Measurements from ENCODE around the gene CELF4.

The CELF4 gene

DNA sequence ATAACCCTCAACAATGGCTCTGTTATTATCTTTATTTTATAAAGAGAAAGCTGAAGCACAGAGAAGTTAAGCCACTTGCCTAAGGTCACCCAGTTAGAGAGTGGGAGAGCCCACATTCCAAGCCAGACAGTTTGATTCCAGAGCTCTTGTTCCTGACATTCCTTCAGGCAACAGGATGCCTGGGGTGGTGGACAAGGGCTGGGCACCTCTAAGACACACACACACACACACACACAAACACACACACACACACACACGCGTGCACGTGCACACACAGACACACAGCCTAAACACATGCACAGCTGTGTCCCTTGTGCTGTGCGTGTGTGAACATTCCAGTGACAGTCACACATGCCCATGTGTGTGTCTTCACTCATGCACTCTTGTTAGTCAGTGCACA lies 26.4 kb downstream of the CELF4 start:
- Histone ChIP-seq H3K27ac (ENCODE audit: insufficient read depth, low read depth, low read length, poor library complexity, severe bottlenecking) (no peak overlapping the region), H3K4me1 (ENCODE audit: control insufficient read depth, insufficient read depth, low read length) (peaks cover 19% of the 10 kb centered on the region), H3K36me3 (ENCODE audit: control insufficient read depth, insufficient read depth, low read length) (no peaks in the 10 kb centered on the region), H3K9me3 (ENCODE audit: control insufficient read depth, low read length) (no peaks in the 10 kb centered on the region), H3K27me3 (ENCODE audit: control insufficient read depth, insufficient read depth, low read length, poor library complexity, severe bottlenecking) (peaks cover 39% of the 10 kb centered on the region), H3K4me3 (ENCODE audit: insufficient read depth, low read depth, low read length) (no peak overlapping the region)
- WGBS, 2 experiments, result 89 to 90% methylated on average over 4 of the region's 4 CpGs

DNA sequence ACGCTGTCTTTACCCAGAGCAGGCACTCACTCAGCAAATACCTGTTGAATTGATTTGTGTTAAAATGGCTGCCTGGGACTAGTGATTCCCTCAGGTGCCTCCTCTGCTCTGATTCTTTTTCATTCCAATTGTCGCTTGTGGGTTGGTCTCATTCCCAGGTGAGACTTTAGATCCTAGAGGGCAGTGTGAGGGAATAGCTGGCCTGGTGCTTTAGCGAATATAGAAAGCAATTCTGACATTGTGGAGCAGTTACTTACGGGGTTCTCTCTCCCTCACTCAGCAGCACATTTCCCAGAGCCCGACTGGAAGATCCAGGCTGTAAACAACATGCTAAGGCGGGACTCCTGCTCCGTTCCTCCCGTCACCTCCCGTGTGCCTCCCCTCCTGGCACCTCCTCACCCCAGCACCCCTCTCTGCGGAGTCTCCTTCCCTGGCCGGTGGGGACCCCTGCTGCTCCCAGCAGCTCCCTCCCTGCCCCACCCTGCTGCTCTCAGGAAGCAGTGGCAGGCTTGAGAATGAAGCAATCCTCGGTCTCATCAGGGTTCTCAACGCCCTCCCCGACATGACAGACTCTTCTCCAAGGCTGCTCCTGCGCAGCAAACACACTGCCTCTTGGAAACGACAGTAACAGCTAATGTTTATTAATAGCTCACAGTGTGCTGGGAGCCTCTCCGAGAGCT lies 26.9 kb downstream of the CELF4 start:
- WGBS, 2 experiments, result 36 to 38% methylated on average over 17 of the region's 17 CpGs
- Histone ChIP-seq H3K36me3 (ENCODE audit: control insufficient read depth, insufficient read depth, low read length) (no peaks in the 10 kb centered on the region), H3K27me3 (ENCODE audit: control insufficient read depth, insufficient read depth, low read length, poor library complexity, severe bottlenecking) (peaks cover 39% of the 10 kb centered on the region), H3K9me3 (ENCODE audit: control insufficient read depth, low read length) (no peaks in the 10 kb centered on the region), H3K4me1 (ENCODE audit: control insufficient read depth, insufficient read depth, low read length) (peaks cover 13% of the 10 kb centered on the region), H3K27ac (ENCODE audit: insufficient read depth, low read depth, low read length, poor library complexity, severe bottlenecking) (no peak overlapping the region), H3K4me3 (ENCODE audit: insufficient read depth, low read depth, low read length) (no peak overlapping the region)

DNA sequence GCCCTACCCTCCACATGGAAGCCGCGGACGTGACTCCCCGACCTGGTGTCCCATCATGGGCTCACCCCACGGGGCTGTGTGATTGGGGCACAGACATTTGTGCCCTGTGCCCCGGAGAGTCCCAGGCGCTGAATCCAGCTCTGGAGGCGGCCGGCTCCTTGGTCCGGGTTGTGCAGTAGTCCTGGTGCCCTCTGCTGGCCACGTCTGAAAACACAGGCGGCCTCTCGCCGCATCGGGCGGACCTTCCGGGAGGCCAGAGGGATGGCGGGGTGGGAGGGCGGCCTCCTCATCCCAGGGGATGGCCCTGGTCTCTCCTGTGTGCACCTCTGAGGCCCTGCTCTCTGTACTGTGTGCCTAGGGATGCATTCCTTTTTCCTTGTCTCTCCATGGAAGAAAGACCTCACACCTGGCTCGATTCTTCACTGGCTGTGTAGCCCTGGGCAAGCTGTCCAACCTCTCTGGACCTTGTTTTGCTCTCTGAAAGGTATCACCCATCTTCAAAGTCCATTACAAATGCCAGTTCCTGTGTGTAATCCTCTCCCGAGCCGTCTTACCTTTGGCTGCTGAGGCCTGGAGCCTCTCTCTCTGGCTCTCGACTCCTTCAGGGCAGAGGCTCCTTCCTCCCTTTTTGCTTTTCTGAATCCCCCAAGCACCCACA lies 27.6 kb downstream of the CELF4 start:
- peaks cover 12% of the 10 kb centered on the region for H3K4me1 ChIP-seq (ENCODE audit: control insufficient read depth, insufficient read depth, low read length)
- H3K27me3 ChIP-seq (ENCODE audit: control insufficient read depth, insufficient read depth, low read length, poor library complexity, severe bottlenecking), result peaks cover 39% of the 10 kb centered on the region
- H3K36me3 ChIP-seq (ENCODE audit: control insufficient read depth, insufficient read depth, low read length), result no peaks in the 10 kb centered on the region
- no peaks in the 10 kb centered on the region for H3K9me3 ChIP-seq (ENCODE audit: control insufficient read depth, low read length)
- WGBS, 2 experiments, result 14 to 16% methylated on average over 23 of the region's 23 CpGs
- H3K4me3 ChIP-seq (ENCODE audit: insufficient read depth, low read depth, low read length), result no peak overlapping the region
- no peak overlapping the region for H3K27ac ChIP-seq (ENCODE audit: insufficient read depth, low read depth, low read length, poor library complexity, severe bottlenecking)

DNA sequence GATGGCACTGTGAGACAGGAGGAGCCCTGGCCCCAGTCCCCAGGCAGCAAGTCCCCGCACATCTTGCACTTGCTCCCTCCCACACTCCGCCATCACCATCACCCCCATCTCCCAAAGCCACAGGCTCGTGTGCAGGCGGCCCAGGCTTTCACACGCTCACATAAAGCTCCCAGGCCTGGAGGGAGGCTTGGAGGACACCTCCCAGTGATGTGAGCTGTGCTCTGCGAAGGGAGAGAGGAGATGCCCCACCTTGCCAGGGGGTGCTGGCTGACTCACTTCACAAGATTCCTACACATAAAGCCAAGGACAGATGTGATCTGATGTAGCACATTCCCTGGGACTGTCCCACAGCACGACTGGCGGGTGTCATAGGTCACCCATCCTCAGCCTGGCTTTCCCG lies 28.9 kb downstream of the CELF4 start:
- peaks cover 39% of the 10 kb centered on the region for H3K27me3 ChIP-seq (ENCODE audit: control insufficient read depth, insufficient read depth, low read length, poor library complexity, severe bottlenecking)
- WGBS, 2 experiments, result 87 to 90% methylated on average over 9 of the region's 9 CpGs
- H3K27ac ChIP-seq (ENCODE audit: insufficient read depth, low read depth, low read length, poor library complexity, severe bottlenecking), result no peak overlapping the region
- no peaks in the 10 kb centered on the region for H3K36me3 ChIP-seq (ENCODE audit: control insufficient read depth, insufficient read depth, low read length)
- no peak overlapping the region for H3K4me3 ChIP-seq (ENCODE audit: insufficient read depth, low read depth, low read length)
- no peaks in the 10 kb centered on the region for H3K9me3 ChIP-seq (ENCODE audit: control insufficient read depth, low read length)
- peaks cover 12% of the 10 kb centered on the region for H3K4me1 ChIP-seq (ENCODE audit: control insufficient read depth, insufficient read depth, low read length)

DNA sequence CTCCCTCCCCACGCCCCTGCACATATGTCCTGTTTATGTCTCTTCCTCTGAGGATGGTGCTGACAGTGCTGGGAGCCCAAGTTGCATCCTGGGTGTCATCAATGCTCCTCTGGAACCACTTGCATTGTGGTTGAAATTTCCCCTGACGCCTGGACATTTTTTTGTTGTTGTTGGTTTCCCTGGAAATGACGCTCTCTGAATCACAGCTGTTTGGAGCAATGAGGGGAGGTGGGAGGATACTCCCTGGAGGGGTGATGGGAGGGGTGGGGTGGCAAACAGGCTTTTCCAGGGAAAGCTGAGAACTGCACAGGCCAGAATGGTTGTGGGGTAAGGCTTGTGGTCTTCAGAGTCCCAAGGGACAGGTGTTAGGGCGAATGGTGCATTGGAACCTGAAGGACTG lies 29.6 kb downstream of the CELF4 start:
- no peaks in the 10 kb centered on the region for H3K9me3 ChIP-seq (ENCODE audit: control insufficient read depth, low read length)
- H3K27me3 ChIP-seq (ENCODE audit: control insufficient read depth, insufficient read depth, low read length, poor library complexity, severe bottlenecking), result peaks cover 39% of the 10 kb centered on the region
- WGBS, 2 experiments, result 92 to 93% methylated on average over 4 of the region's 4 CpGs
- H3K4me3 ChIP-seq (ENCODE audit: insufficient read depth, low read depth, low read length), result no peak overlapping the region
- no peaks in the 10 kb centered on the region for H3K36me3 ChIP-seq (ENCODE audit: control insufficient read depth, insufficient read depth, low read length)
- H3K4me1 ChIP-seq (ENCODE audit: control insufficient read depth, insufficient read depth, low read length), result peaks cover 12% of the 10 kb centered on the region
- no peak overlapping the region for H3K27ac ChIP-seq (ENCODE audit: insufficient read depth, low read depth, low read length, poor library complexity, severe bottlenecking)

DNA sequence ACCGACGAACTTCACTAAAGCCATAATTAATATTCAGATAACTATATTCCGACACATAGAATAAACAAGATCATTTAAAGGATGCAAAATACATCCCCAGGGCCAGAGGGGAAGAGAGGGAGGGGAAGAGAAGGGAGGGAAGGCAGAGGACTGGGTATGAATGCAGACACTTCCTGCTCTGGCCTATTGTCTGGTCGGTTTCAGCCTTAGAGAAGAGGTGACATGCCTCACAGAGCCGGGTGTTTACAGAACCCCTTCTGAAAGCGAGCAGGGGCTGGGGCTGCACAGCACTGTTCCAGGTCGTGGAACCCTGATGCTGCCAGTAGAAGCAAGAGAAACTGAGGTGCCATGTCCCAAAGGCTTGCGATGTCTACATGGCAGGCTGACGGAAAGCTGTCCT lies 31.0 kb downstream of the CELF4 start:
- no peak overlapping the region for H3K27ac ChIP-seq (ENCODE audit: insufficient read depth, low read depth, low read length, poor library complexity, severe bottlenecking)
- peaks cover 12% of the 10 kb centered on the region for H3K4me1 ChIP-seq (ENCODE audit: control insufficient read depth, insufficient read depth, low read length)
- H3K36me3 ChIP-seq (ENCODE audit: control insufficient read depth, insufficient read depth, low read length), result no peaks in the 10 kb centered on the region
- H3K27me3 ChIP-seq (ENCODE audit: control insufficient read depth, insufficient read depth, low read length, poor library complexity, severe bottlenecking), result peaks cover 31% of the 10 kb centered on the region
- no peaks in the 10 kb centered on the region for H3K9me3 ChIP-seq (ENCODE audit: control insufficient read depth, low read length)
- 69 to 75% methylated on average over 6 to 9 of the region's 9 CpGs for WGBS, 2 experiments
- H3K4me3 ChIP-seq (ENCODE audit: insufficient read depth, low read depth, low read length), result no peak overlapping the region

DNA sequence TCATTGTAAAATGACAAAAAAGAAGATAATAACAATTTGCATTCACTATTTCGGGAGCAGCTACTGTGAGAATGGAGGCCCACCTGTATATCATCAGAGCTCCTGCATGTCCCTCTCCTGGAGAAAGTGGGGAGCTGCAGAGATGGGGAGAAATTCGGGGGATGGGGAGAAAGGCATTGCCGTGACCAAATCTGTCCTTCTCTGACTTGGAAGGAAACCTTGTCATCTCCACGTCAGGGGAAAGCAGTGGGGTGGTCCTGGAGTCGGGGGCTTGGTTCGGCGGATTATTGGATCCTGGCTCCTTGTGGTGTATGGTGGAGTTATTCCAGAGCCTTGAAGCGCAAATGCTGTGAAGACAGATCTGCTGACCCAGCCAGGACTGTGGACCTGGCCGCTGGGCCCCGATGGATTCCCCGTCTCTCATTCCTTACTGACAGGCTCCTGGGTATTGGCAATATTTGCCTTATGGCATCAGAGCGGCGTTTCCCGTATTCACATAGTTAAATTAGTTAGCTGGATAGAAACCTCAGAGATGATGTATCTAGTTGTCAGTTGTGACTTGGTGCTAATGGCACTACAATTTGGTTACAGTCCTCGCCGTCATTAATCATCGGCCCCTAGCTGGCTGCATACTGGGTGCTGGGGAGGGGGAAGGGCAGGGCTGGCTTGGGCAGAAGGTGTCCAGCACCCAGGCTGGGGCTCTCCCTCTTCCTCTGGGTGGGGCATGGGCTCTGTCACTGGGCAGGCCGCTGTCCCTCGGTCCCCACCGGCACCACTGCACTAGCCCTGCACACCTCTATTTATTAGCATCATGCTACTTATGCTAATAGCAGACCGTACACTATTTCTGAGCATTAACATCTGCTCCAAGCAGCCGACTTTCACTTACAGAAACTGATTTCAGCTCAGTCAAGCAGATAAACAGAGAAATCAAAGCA lies 31.7 kb downstream of the CELF4 start:
- no peaks in the 10 kb centered on the region for H3K36me3 ChIP-seq (ENCODE audit: control insufficient read depth, insufficient read depth, low read length)
- no peaks in the 10 kb centered on the region for H3K9me3 ChIP-seq (ENCODE audit: control insufficient read depth, low read length)
- H3K4me1 ChIP-seq (ENCODE audit: control insufficient read depth, insufficient read depth, low read length), result peaks cover 9% of the 10 kb centered on the region
- H3K4me3 ChIP-seq (ENCODE audit: insufficient read depth, low read depth, low read length), result no peak overlapping the region
- WGBS, 2 experiments, result 90 to 92% methylated on average over 21 to 22 of the region's 22 CpGs
- H3K27ac ChIP-seq (ENCODE audit: insufficient read depth, low read depth, low read length, poor library complexity, severe bottlenecking), result no peak overlapping the region
- peaks cover 26% of the 10 kb centered on the region for H3K27me3 ChIP-seq (ENCODE audit: control insufficient read depth, insufficient read depth, low read length, poor library complexity, severe bottlenecking)

DNA sequence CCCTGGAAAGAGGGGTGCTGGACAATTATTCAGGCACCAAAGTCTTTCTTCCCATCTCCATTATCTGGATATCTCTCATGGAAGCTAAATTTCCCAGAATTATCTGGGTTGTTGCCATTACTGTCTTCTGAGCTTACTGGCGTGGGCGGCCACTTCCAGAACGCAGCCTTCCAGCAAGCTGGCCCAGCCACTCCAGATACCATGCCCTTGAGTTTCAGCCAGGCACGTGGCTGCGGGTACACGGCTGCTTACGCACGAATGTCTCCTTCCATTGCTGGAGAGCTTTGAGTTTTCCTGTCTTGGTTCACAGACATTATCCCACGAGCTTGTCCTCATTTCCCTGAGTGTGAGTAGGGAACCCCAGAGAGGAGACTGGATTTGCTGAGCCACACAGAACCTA lies 32.7 kb downstream of the CELF4 start:
- no peaks in the 10 kb centered on the region for H3K36me3 ChIP-seq (ENCODE audit: control insufficient read depth, insufficient read depth, low read length)
- no peaks in the 10 kb centered on the region for H3K4me1 ChIP-seq (ENCODE audit: control insufficient read depth, insufficient read depth, low read length)
- 93 to 95% methylated on average over 9 of the region's 9 CpGs for WGBS, 2 experiments
- peaks cover 16% of the 10 kb centered on the region for H3K27me3 ChIP-seq (ENCODE audit: control insufficient read depth, insufficient read depth, low read length, poor library complexity, severe bottlenecking)
- H3K4me3 ChIP-seq (ENCODE audit: insufficient read depth, low read depth, low read length), result no peak overlapping the region
- H3K27ac ChIP-seq (ENCODE audit: insufficient read depth, low read depth, low read length, poor library complexity, severe bottlenecking), result no peak overlapping the region
- no peaks in the 10 kb centered on the region for H3K9me3 ChIP-seq (ENCODE audit: control insufficient read depth, low read length)

DNA sequence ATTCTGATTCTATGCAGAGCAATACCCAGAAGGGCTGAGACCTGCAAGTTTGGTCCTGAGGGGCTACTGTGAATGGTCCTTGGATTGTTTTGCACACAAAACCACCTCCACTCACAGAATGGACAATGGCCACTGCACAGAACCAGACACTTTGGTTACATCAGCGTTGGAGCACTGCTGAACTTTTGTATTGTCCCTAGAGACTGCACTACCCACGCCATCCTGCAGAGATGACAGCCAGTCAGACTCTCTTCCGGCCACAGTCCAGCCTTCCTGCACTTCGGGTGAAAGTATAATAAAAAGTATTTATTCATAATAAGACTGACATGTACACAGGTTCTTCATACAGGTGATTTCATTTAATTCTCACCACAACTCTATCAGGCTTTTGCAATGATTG lies 35.7 kb downstream of the CELF4 start:
- Histone ChIP-seq H3K27me3 (ENCODE audit: control insufficient read depth, insufficient read depth, low read length, poor library complexity, severe bottlenecking) (peaks cover 12% of the 10 kb centered on the region), H3K36me3 (ENCODE audit: control insufficient read depth, insufficient read depth, low read length) (no peaks in the 10 kb centered on the region), H3K4me1 (ENCODE audit: control insufficient read depth, insufficient read depth, low read length) (peaks cover 11% of the 10 kb centered on the region), H3K9me3 (ENCODE audit: control insufficient read depth, low read length) (no peaks in the 10 kb centered on the region), H3K4me3 (ENCODE audit: insufficient read depth, low read depth, low read length) (no peak overlapping the region), H3K27ac (ENCODE audit: insufficient read depth, low read depth, low read length, poor library complexity, severe bottlenecking) (no peak overlapping the region)
- WGBS, 2 experiments, result 92% methylated on average over 2 to 3 of the region's 4 CpGs

DNA sequence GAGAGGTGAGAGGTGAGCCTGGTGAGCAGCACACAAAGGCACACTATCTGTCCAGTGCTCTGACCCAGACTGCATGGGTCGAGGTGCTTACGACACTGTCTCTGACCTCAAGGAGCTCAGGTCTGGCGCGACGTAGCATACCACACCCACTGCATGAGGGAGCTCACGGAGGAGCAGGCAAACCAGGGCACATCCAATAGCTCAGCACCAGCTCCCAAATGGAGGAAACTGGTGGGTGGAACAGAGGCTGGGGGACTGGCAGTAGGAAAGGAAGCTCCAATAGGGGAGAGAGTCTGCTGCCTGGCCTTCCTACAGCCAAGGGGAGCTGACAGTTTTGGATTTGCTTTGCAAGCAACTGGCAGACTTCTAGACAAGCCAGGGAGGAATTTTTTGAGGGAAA lies 36.3 kb downstream of the CELF4 start:
- WGBS, 2 experiments, result 87 to 95% methylated on average over 6 of the region's 6 CpGs

More for the DNA sequence above, 36.3 kb downstream of the CELF4 start:
- H3K9me3 ChIP-seq (ENCODE audit: control insufficient read depth, low read length), result no peaks in the 10 kb centered on the region
- H3K4me3 ChIP-seq (ENCODE audit: insufficient read depth, low read depth, low read length), result no peak overlapping the region
- peaks cover 13% of the 10 kb centered on the region for H3K4me1 ChIP-seq (ENCODE audit: control insufficient read depth, insufficient read depth, low read length)
- H3K36me3 ChIP-seq (ENCODE audit: control insufficient read depth, insufficient read depth, low read length), result no peaks in the 10 kb centered on the region
- peaks cover 17% of the 10 kb centered on the region for H3K27me3 ChIP-seq (ENCODE audit: control insufficient read depth, insufficient read depth, low read length, poor library complexity, severe bottlenecking)
- H3K27ac ChIP-seq (ENCODE audit: insufficient read depth, low read depth, low read length, poor library complexity, severe bottlenecking), result no peak overlapping the region

Measured in ectodermal cell (in vitro differentiated cells).